IMR-90 (cell line): Measurements from ENCODE around the gene KRTAP12-2. TPM values are rescaled to one million over a fixed set of nuclear protein-coding genes. Genes with fewer than 3 reads are reported as not detected.

Experiments used
- ATAC-seq: fragments of 200-7000 bp; cut with Tn5 transposase; 2 replicates; pipeline ENCODE4 v1.9.1; 2020; ENCODE audit warnings: low read depth, mild to moderate bottlenecking, moderate library complexity
- BruUV-seq: library from RNA; stranded (reverse); fragments of 400-500 nt; replicated peaks from 2 replicates; lab custom pipeline; 2021; lab: Mats Ljungman, UMichigan
- CTCF ChIA-PET: fragments of 300-600 bp; formaldehyde crosslinking; extraction: SDS; loops from one replicate; lab custom pipeline; 2021; ENCODE audit warnings: antibody characterized with exemption; lab: Yijun Ruan, JAX
- POLR2A ChIA-PET: fragments of 300-600 bp; sonication (Branson Sonifier 250); formaldehyde crosslinking; loops from one replicate; lab custom pipeline; 2022; ENCODE audit warnings: antibody characterized with exemption; ENCODE audit not compliant: unreplicated experiment; lab: Charles Lee
- DNase-seq: peaks from one replicate; pipeline ENCODE4 v3.0.0; 2013
- H2AFZ ChIP-seq: replicated peaks from 2 replicates; pipeline ENCODE3; 2013; ENCODE audit warnings: low read length, mild to moderate bottlenecking; ENCODE audit not compliant: poor library complexity
- H2AK5ac ChIP-seq: 2 replicates; pipeline ENCODE4 v1.6.1; 2013; ENCODE audit warnings: low read depth, low read length, inconsistent platforms
- H2AK9ac ChIP-seq: replicated peaks from 2 replicates; pipeline ENCODE3; 2013; ENCODE audit warnings: mild to moderate bottlenecking, low read depth, low read length, moderate library complexity; ENCODE audit not compliant: poor library complexity
- H2BK120ac ChIP-seq: 2 replicates; pipeline ENCODE4 v1.6.1; 2013; ENCODE audit warnings: low read depth, low read length, inconsistent platforms
- H2BK15ac ChIP-seq: 3 replicates; pipeline ENCODE4 v1.6.1; 2013; ENCODE audit warnings: low read depth, low read length, inconsistent platforms
- H2BK20ac ChIP-seq: 2 replicates; pipeline ENCODE4 v1.6.1; 2013; ENCODE audit warnings: low read depth, mild to moderate bottlenecking, inconsistent platforms, low read length, moderate library complexity
- H2BK5ac ChIP-seq: 2 replicates; pipeline ENCODE4 v1.6.1; 2013; ENCODE audit warnings: mild to moderate bottlenecking, low read depth, low read length, inconsistent platforms; ENCODE audit not compliant: poor library complexity, severe bottlenecking
- H3K14ac ChIP-seq: replicated peaks from 2 replicates; pipeline ENCODE4 v1.6.1; 2013; ENCODE audit warnings: low read depth, low read length, inconsistent platforms
- H3K18ac ChIP-seq: 2 replicates; pipeline ENCODE4 v1.6.1; 2013; ENCODE audit warnings: low read depth, low read length, control low read depth
- H3K23ac ChIP-seq: 2 replicates; pipeline ENCODE4 v1.6.1; 2013; ENCODE audit warnings: low read depth, low read length, inconsistent platforms
- H3K27ac ChIP-seq: 2 replicates; pipeline ENCODE4 v1.5.1; 2013; ENCODE audit warnings: mild to moderate bottlenecking, control low read depth, low read length; ENCODE audit not compliant: insufficient read depth
- H3K27me3 ChIP-seq: 2 replicates; pipeline ENCODE4 v1.6.1; 2013; ENCODE audit warnings: low read length; ENCODE audit not compliant: control insufficient read depth, insufficient read depth
- H3K36me3 ChIP-seq: 2 replicates; pipeline ENCODE4 v1.6.1; 2013; ENCODE audit warnings: low read length, mixed read lengths; ENCODE audit not compliant: control insufficient read depth, insufficient read depth
- H3K4ac ChIP-seq: 2 replicates; pipeline ENCODE4 v1.6.1; 2013; ENCODE audit warnings: low read depth, low read length, inconsistent platforms
- H3K4me1 ChIP-seq: 2 replicates; pipeline ENCODE4 v1.6.1; 2013; ENCODE audit warnings: low read length, mixed read lengths; ENCODE audit not compliant: control insufficient read depth, insufficient read depth
- H3K4me2 ChIP-seq: 2 replicates; pipeline ENCODE4 v1.6.1; 2013; ENCODE audit warnings: low read depth, mild to moderate bottlenecking, control low read depth, low read length, moderate library complexity
- H3K4me3 ChIP-seq: 2 replicates; pipeline ENCODE4 v1.5.1; 2013; ENCODE audit warnings: low read depth, mild to moderate bottlenecking, control low read depth, low read length, moderate library complexity; ENCODE audit not compliant: insufficient read depth
- H3K56ac ChIP-seq: 2 replicates; pipeline ENCODE4 v1.6.1; 2013; ENCODE audit warnings: low read length, inconsistent platforms; ENCODE audit not compliant: insufficient read depth; ENCODE audit errors: extremely low read depth
- H3K79me1 ChIP-seq, 2 experiments: 2 replicates each; pipeline ENCODE4 v1.6.1; 2013; ENCODE audit warnings: low read length in 2 of 2, inconsistent platforms in 1 of 2, low read depth in 1 of 2
- H3K9ac ChIP-seq: 2 replicates; pipeline ENCODE4 v1.6.1; 2013; ENCODE audit warnings: low read depth, low read length, control low read depth
- H3K9me1 ChIP-seq: 2 replicates; pipeline ENCODE4 v1.6.1; 2013; ENCODE audit warnings: low read length, inconsistent platforms; ENCODE audit not compliant: insufficient read depth
- H3K9me3 ChIP-seq: 2 replicates; pipeline ENCODE4 v1.6.1; 2013; ENCODE audit warnings: low read length; ENCODE audit not compliant: control insufficient read depth, insufficient read depth
- H4K20me1 ChIP-seq: 2 replicates; pipeline ENCODE4 v1.6.1; 2013; ENCODE audit warnings: low read length, inconsistent platforms; ENCODE audit not compliant: insufficient read depth
- H4K5ac ChIP-seq: 2 replicates; pipeline ENCODE4 v1.6.1; 2013; ENCODE audit warnings: mild to moderate bottlenecking, low read depth, low read length, control low read depth
- H4K8ac ChIP-seq, 2 experiments: 2 replicates each; pipeline ENCODE4 v1.6.1; 2013; ENCODE audit warnings: low read depth in 2 of 2, low read length in 2 of 2, control low read depth in 1 of 2, inconsistent platforms in 1 of 2
- H4K91ac ChIP-seq: 2 replicates; pipeline ENCODE4 v1.6.1; 2013; ENCODE audit warnings: low read depth, low read length, inconsistent platforms; ENCODE audit not compliant: insufficient read depth
- BHLHE40 ChIP-seq: fragments of 150-350 bp; IDR thresholded peaks from 2 replicates; pipeline ENCODE4 v1.6.1; 2016; ENCODE audit warnings: mild to moderate bottlenecking, low read depth, low read length
- CTCF ChIP-seq: conservative IDR thresholded peaks from 2 replicates; pipeline ENCODE4 v1.5.1; 2012; ENCODE audit warnings: mild to moderate bottlenecking, low read depth, low read length, improper control_type of control experiment
- FOS ChIP-seq: fragments of 150-350 bp; IDR thresholded peaks from 2 replicates; pipeline ENCODE4 v1.6.1; 2016; ENCODE audit warnings: low read depth, low read length
- MAFK ChIP-seq: IDR thresholded peaks from 2 replicates; pipeline ENCODE4 v1.6.1; 2012; ENCODE audit warnings: low read depth, low read length, improper control_type of control experiment
- MAZ ChIP-seq: IDR thresholded peaks from 2 replicates; pipeline ENCODE4 v1.6.1; 2012; ENCODE audit warnings: low read depth, mild to moderate bottlenecking, low read length, improper control_type of control experiment, moderate library complexity, borderline replicate concordance
- MXI1 ChIP-seq: IDR thresholded peaks from 2 replicates; pipeline ENCODE4 v1.6.1; 2012; ENCODE audit warnings: low read depth, mild to moderate bottlenecking, low read length, moderate library complexity, borderline replicate concordance
- POLR2A ChIP-seq: IDR thresholded peaks from 2 replicates; pipeline ENCODE4 v1.6.1; 2012; ENCODE audit warnings: mild to moderate bottlenecking, low read depth, low read length
- RCOR1 ChIP-seq: IDR thresholded peaks from 2 replicates; pipeline ENCODE4 v1.6.1; 2012; ENCODE audit warnings: mild to moderate bottlenecking, low read length, improper control_type of control experiment; ENCODE audit not compliant: insufficient replicate concordance
- RFX5 ChIP-seq: IDR thresholded peaks from 2 replicates; pipeline ENCODE4 v1.8.0; 2012; ENCODE audit warnings: low read depth, mild to moderate bottlenecking, low read length, moderate library complexity
- SMC3 ChIP-seq: fragments of 150-350 bp; IDR thresholded peaks from 2 replicates; pipeline ENCODE4 v1.6.1; 2016; ENCODE audit warnings: low read depth, mild to moderate bottlenecking, antibody characterized with exemption, low read length, moderate library complexity
- WGBS, 2 experiments: methylation state at CpG; one replicate each; pipeline versions ENCODE4 v1.1.5 to v1.1.7; 2013; ENCODE audit warnings: missing lambda C conversion rate in 2 of 2; ENCODE audit not compliant: insufficient read length in 1 of 2; ENCODE audit errors: extremely low coverage in 2 of 2; 5-methylcytosine and 5-hydroxymethylcytosine counted together
- dilution Hi-C: fragments of 300-500 bp; cut with HindIII; formaldehyde crosslinking; loops from one replicate; pipeline ENCODE4 v1.14.3; 2018; ENCODE audit warnings: low sequenced_read_pairs; ENCODE audit not compliant: unreplicated experiment
- in situ Hi-C: fragments of 300-500 bp; cut with MboI; formaldehyde crosslinking; loops from 3 replicates; pipeline ENCODE4 v1.14.3; 2019; ENCODE audit warnings: low sequenced_read_pairs, inconsistent platforms, mixed read lengths
- intact Hi-C: fragments of 100-400 bp; cut with micrococcal nuclease; formaldehyde crosslinking; loops from 2 replicates; pipeline ENCODE4 v1.10.0; 2022
- polyA plus RNA-seq, 3 experiments: library from polyadenylated mRNA; depleted of rRNA; stranded (reverse); fragments of >200 nt; gene quantifications; 2 replicates each; pipeline ENCODE4 v1.2.3, GENCODE V29; 2012; ENCODE audit warnings: low replicate concordance in 1 of 3
- total RNA-seq: library from RNA; depleted of rRNA; stranded (reverse); fragments of >200 nt; gene quantifications from 2 replicates; pipeline ENCODE4 v1.2.3, GENCODE V29; 2012

Gene KRTAP12-2
- total and polyA plus RNA-seq, 2 of the 4 experiments (the other 2 are of a cell fraction) = not detected

- Histone ChIP-seq H3K9me3 (peaks cover 6% of the 10 kb centered on the region; the same call in 1 of the 2 replicates), H3K27ac (no peak overlapping the region), H2BK15ac (no peak overlapping the region), H3K9me1 (no peaks in the 10 kb centered on the region), H4K8ac (no peak overlapping the region), H3K4me3 (no peak overlapping the region), H3K36me3 (no peaks in the 10 kb centered on the region), H3K23ac (no peak overlapping the region), H3K4me1 (peaks cover 1% of the 10 kb centered on the region; the same call in 1 of the 2 replicates), H4K91ac (no peak overlapping the region), H2AK5ac (no peak overlapping the region), H3K56ac (no peak overlapping the region), H2AFZ (no peak overlapping the region), H2BK5ac (no peak overlapping the region), H2BK20ac (no peak overlapping the region), H3K9ac (no peak overlapping the region), H3K79me1 (no peaks in the 10 kb centered on the region), H2AK9ac (no peak overlapping the region), H2BK120ac (no peak overlapping the region), H3K27me3 (peaks cover 82% of the 10 kb centered on the region), H3K4ac (no peak overlapping the region), H3K14ac (no peak overlapping the region), H4K20me1 (no peaks in the 10 kb centered on the region), H4K5ac (no peak overlapping the region), H3K18ac (no peak overlapping the region), H3K4me2 (no peak overlapping the region)
- dilution Hi-C loops (no loop called here), intact Hi-C loops (loop anchor here (10.0 kb wide), 1 partner anchor 55 kb away; the partner anchor contains the start of genes KRTAP12-3 and KRTAP12-4), in situ Hi-C loops (no loop called here)
- 0% methylated on average over 8 of the region's 17 CpGs; no CpG with 5 or more reads in 1 of the 2 experiments for WGBS, 2 experiments
- BruUV-seq = no TSS peak
- DNase-seq = no peak
- ChIA-PET CTCF (interaction anchor here (0.6 kb wide), 1 partner anchor 9 kb away, joined by 5 read pairs; no protein-coding TSS in a partner anchor), POLR2A (no interaction called here)
- no peak for ATAC-seq
- TF ChIP-seq RFX5 = no peak
- TF ChIP-seq CTCF = no peak
- TF ChIP-seq MAZ = no peak
- TF ChIP-seq SMC3 = no peak
- no peak for TF ChIP-seq MAFK
- TF ChIP-seq FOS = no peak
- TF ChIP-seq POLR2A = no peak
- no peak for TF ChIP-seq MXI1
- no peak for TF ChIP-seq BHLHE40
- no peak for TF ChIP-seq RCOR1
Observed at GRCh38 chr21:44710294-44710665, 43.6 kb upstream of the KRTAP12-2 start.
